H9 (cell line): ENCODE data around the gene PASD1. TPM values are rescaled to one million over a fixed set of nuclear protein-coding genes. Genes with fewer than 3 reads are reported as not detected.

Source experiments
- DNase-seq: peaks from one replicate; pipeline ENCODE4 v3.0.0-alpha.2; 2017
- H2AFZ ChIP-seq: one replicate; pipeline ENCODE4 v1.6.1; 2013; ENCODE audit warnings: mild to moderate bottlenecking, low read length, control low read depth, moderate library complexity
- H2AK5ac ChIP-seq: 2 replicates; pipeline ENCODE4 v1.6.1; 2013; ENCODE audit warnings: low read length, control low read depth, mixed read lengths; ENCODE audit not compliant: insufficient read length
- H2BK120ac ChIP-seq: one replicate; pipeline ENCODE4 v1.6.1; 2013; ENCODE audit warnings: low read depth, mild to moderate bottlenecking, low read length, control low read depth, inconsistent platforms; ENCODE audit not compliant: poor library complexity, severe bottlenecking
- H2BK12ac ChIP-seq: 2 replicates; pipeline ENCODE4 v1.6.1; 2013; ENCODE audit warnings: low read length, control low read depth, mixed read lengths, low read depth; ENCODE audit not compliant: insufficient read length
- H2BK15ac ChIP-seq: 2 replicates; pipeline ENCODE4 v1.6.1; 2013; ENCODE audit warnings: low read depth, low read length, control low read depth
- H2BK20ac ChIP-seq: one replicate; pipeline ENCODE4 v1.6.1; 2013; ENCODE audit warnings: low read depth, mild to moderate bottlenecking, low read length, control low read depth, inconsistent platforms; ENCODE audit not compliant: poor library complexity, severe bottlenecking
- H2BK5ac ChIP-seq: 2 replicates; pipeline ENCODE4 v1.6.1; 2013; ENCODE audit warnings: low read length, control low read depth, mixed read lengths; ENCODE audit not compliant: insufficient read length
- H3K14ac ChIP-seq: 2 replicates; pipeline ENCODE4 v1.6.1; 2013; ENCODE audit warnings: low read length, control low read depth; ENCODE audit not compliant: insufficient read depth
- H3K18ac ChIP-seq: 2 replicates; pipeline ENCODE4 v1.6.1; 2013; ENCODE audit warnings: low read depth, mild to moderate bottlenecking, mixed read lengths, low read length, control low read depth; ENCODE audit not compliant: insufficient read length
- H3K23ac ChIP-seq: 2 replicates; pipeline ENCODE4 v1.6.1; 2013; ENCODE audit warnings: low read length, control low read depth, mixed read lengths, low read depth; ENCODE audit not compliant: insufficient read length
- H3K23me2 ChIP-seq: 2 replicates; pipeline ENCODE4 v1.6.1; 2013; ENCODE audit warnings: low read depth, mild to moderate bottlenecking, mixed read lengths, low read length, control low read depth; ENCODE audit not compliant: insufficient read length, poor library complexity, severe bottlenecking
- H3K27ac ChIP-seq: 2 replicates; pipeline ENCODE4 v1.5.1; 2013; ENCODE audit warnings: low read length, control low read depth, mixed read lengths, low read depth; ENCODE audit not compliant: insufficient read length
- H3K27me3 ChIP-seq: 2 replicates; pipeline ENCODE4 v1.6.1; 2013; ENCODE audit warnings: low read length, control low read depth, inconsistent platforms; ENCODE audit not compliant: insufficient read depth
- H3K4ac ChIP-seq: 2 replicates; pipeline ENCODE4 v1.6.1; 2013; ENCODE audit warnings: low read depth, mild to moderate bottlenecking, control low read depth, inconsistent platforms, low read length, moderate library complexity
- H3K4me1 ChIP-seq: 2 replicates; pipeline ENCODE4 v1.6.1; 2013; ENCODE audit warnings: low read length, control low read depth, inconsistent platforms; ENCODE audit not compliant: insufficient read depth
- H3K4me2 ChIP-seq: 2 replicates; pipeline ENCODE4 v1.6.1; 2013; ENCODE audit warnings: low read length, control low read depth, mixed read lengths; ENCODE audit not compliant: insufficient read length, insufficient read depth
- H3K56ac ChIP-seq: 2 replicates; pipeline ENCODE4 v1.6.1; 2013; ENCODE audit warnings: low read depth, mild to moderate bottlenecking, mixed read lengths, low read length, control low read depth; ENCODE audit not compliant: insufficient read length
- H3K79me1 ChIP-seq: 2 replicates; pipeline ENCODE4 v1.6.1; 2013; ENCODE audit warnings: low read depth, mild to moderate bottlenecking, moderate library complexity, low read length, control low read depth, inconsistent platforms; ENCODE audit not compliant: insufficient read depth, poor library complexity, severe bottlenecking
- H3K79me2 ChIP-seq: 2 replicates; pipeline ENCODE4 v1.6.1; 2013; ENCODE audit warnings: low read length, control low read depth, inconsistent platforms; ENCODE audit not compliant: insufficient read depth
- H3K9ac ChIP-seq: 2 replicates; pipeline ENCODE4 v1.6.1; 2013; ENCODE audit warnings: low read length, control low read depth, mixed read lengths; ENCODE audit not compliant: insufficient read length; ENCODE audit errors: extremely low read depth
- H3K9me3 ChIP-seq: one replicate; pipeline ENCODE4 v1.6.1; 2013; ENCODE audit warnings: low read depth, low read length, inconsistent platforms; ENCODE audit not compliant: control insufficient read depth
- H3T11ph ChIP-seq: one replicate; pipeline ENCODE4 v1.6.1; 2013; ENCODE audit warnings: mild to moderate bottlenecking, low read length, control low read depth, inconsistent platforms
- H4K20me1 ChIP-seq: one replicate; pipeline ENCODE4 v1.6.1; 2013; ENCODE audit not compliant: control insufficient read depth, insufficient read length, insufficient read depth
- H4K5ac ChIP-seq: 2 replicates; pipeline ENCODE4 v1.6.1; 2013; ENCODE audit warnings: low read depth, mild to moderate bottlenecking, mixed read lengths, low read length, control low read depth; ENCODE audit not compliant: insufficient read length
- H4K8ac ChIP-seq: replicated peaks from 2 replicates; pipeline ENCODE4 v1.6.1; 2013; ENCODE audit warnings: low read length, control low read depth, mixed read lengths, low read depth; ENCODE audit not compliant: insufficient read length
- H4K91ac ChIP-seq: 2 replicates; pipeline ENCODE4 v1.6.1; 2013; ENCODE audit warnings: low read depth, mild to moderate bottlenecking, moderate library complexity, mixed read lengths, low read length, control low read depth; ENCODE audit not compliant: insufficient read length
- H3K27ac Mint-ChIP-seq, 3 experiments: 2 replicates in 2 of 3; 3 replicates in 1 of 3; pipeline ENCODE4 v1.8.0; 2020 to 2021; ENCODE audit warnings: mixed read lengths in 3 of 3, mild to moderate bottlenecking in 1 of 3, moderate library complexity in 1 of 3
- H3K27me3 Mint-ChIP-seq: 2 replicates; pipeline ENCODE4 v1.8.0; 2021; ENCODE audit warnings: low read depth, mild to moderate bottlenecking, moderate library complexity, mixed read lengths
- H3K36me3 Mint-ChIP-seq, 3 experiments: 2 replicates in 2 of 3; 3 replicates in 1 of 3; pipeline ENCODE4 v1.8.0; 2020 to 2021; ENCODE audit warnings: low read depth in 3 of 3, mixed read lengths in 3 of 3; ENCODE audit not compliant: insufficient read depth in 1 of 3
- H3K4me1 Mint-ChIP-seq, 2 experiments: 2 replicates each; pipeline ENCODE4 v1.8.0; 2020; ENCODE audit warnings: mixed read lengths in 2 of 2
- H3K4me3 Mint-ChIP-seq, 2 experiments: 2 replicates in 1 of 2; 3 replicates in 1 of 2; pipeline ENCODE4 v1.8.0; 2020 to 2021; ENCODE audit warnings: mild to moderate bottlenecking in 2 of 2, mixed read lengths in 2 of 2, moderate library complexity in 1 of 2
- H3K9me3 Mint-ChIP-seq, 2 experiments: 2 replicates in 1 of 2; 3 replicates in 1 of 2; pipeline ENCODE4 v1.8.0; 2020; ENCODE audit warnings: mild to moderate bottlenecking in 2 of 2, mixed read lengths in 2 of 2, moderate library complexity in 1 of 2
- WGBS: extraction: QIAGEN DNeasy Blood & Tissue Kit; methylation state at CpG from one replicate; pipeline ENCODE4 v1.1.7; 2013; ENCODE audit warnings: missing lambda C conversion rate, low lambda C conversion rate, mixed read lengths; ENCODE audit not compliant: insufficient read length; ENCODE audit errors: extremely low coverage; 5-methylcytosine and 5-hydroxymethylcytosine counted together
- total RNA-seq: library from RNA; stranded (reverse); gene quantifications from 2 replicates; pipeline ENCODE4 v1.2.1, GENCODE V29; 2021
- TF ChIP-seq, protein P1 (sequence below): fragments of 200-600 bp; sonication (generic); conservative IDR thresholded peaks from 3 replicates; pipeline ENCODE4 v1.8.0; 2021; ENCODE audit warnings: antibody characterized with exemption, mild to moderate bottlenecking

The PASD1 gene
- total RNA-seq, 1 experiment from 2014 or later, result not detected

GRCh38 chrX:151711787-151712186 lies 148.3 kb downstream of the PASD1 start:
- DNase-seq, result peak; percentile 38

More at GRCh38 chrX:151711787-151712186, 148.3 kb downstream of the PASD1 start:
- Histone ChIP-seq H3K27ac (no peak overlapping the region), H3K27me3 (no peaks in the 10 kb centered on the region), H3T11ph (no peak overlapping the region), H3K4me2 (no peak overlapping the region), H2BK5ac (no peak overlapping the region), H2BK20ac (no peak overlapping the region), H3K23ac (no peak overlapping the region), H2BK15ac (no peak overlapping the region), H3K79me1 (no peaks in the 10 kb centered on the region), H2BK120ac (no peak overlapping the region), H3K18ac (no peak overlapping the region), H3K56ac (no peak overlapping the region), H2BK12ac (no peak overlapping the region), H4K20me1 (no peaks in the 10 kb centered on the region), H2AK5ac (no peak overlapping the region), H4K91ac (no peak overlapping the region), H3K79me2 (no peaks in the 10 kb centered on the region), H3K14ac (no peak overlapping the region), H4K5ac (no peak overlapping the region), H3K4ac (no peak overlapping the region), H3K9me3 (peaks cover 53% of the 10 kb centered on the region), H2AFZ (no peak overlapping the region), H4K8ac (no peak overlapping the region), H3K23me2 (no peaks in the 10 kb centered on the region), H3K4me1 (no peaks in the 10 kb centered on the region; the same call in 1 of the 2 replicates), H3K9ac (no peak overlapping the region)
- TF ChIP-seq, protein P1, sequence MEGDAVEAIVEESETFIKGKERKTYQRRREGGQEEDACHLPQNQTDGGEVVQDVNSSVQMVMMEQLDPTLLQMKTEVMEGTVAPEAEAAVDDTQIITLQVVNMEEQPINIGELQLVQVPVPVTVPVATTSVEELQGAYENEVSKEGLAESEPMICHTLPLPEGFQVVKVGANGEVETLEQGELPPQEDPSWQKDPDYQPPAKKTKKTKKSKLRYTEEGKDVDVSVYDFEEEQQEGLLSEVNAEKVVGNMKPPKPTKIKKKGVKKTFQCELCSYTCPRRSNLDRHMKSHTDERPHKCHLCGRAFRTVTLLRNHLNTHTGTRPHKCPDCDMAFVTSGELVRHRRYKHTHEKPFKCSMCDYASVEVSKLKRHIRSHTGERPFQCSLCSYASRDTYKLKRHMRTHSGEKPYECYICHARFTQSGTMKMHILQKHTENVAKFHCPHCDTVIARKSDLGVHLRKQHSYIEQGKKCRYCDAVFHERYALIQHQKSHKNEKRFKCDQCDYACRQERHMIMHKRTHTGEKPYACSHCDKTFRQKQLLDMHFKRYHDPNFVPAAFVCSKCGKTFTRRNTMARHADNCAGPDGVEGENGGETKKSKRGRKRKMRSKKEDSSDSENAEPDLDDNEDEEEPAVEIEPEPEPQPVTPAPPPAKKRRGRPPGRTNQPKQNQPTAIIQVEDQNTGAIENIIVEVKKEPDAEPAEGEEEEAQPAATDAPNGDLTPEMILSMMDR, result no peak
- Mint-ChIP-seq H3K4me3 (no peak overlapping the region), H3K36me3 (peaks cover 0 to 2% (median 0%) of the 10 kb centered on the region in 3 experiments; a peak in 3 of 7 replicates), H3K27ac (0 out of 7 replicates have a peak overlapping the region, but pooled peaks of 1 of the 3 experiments have one; percentile 48), H3K27me3 (peaks cover 11% of the 10 kb centered on the region), H3K9me3 (peaks cover 42 to 54% of the 10 kb centered on the region in 2 experiments), H3K4me1 (peaks cover 13 to 19% of the 10 kb centered on the region in 2 experiments)
- WGBS, result no CpG with 5 or more reads among the region's 2 CpGs
